Measurements from ENCODE around the gene PPP2R2D.
"Not testable (repeated sequence)": the region's sequence is repeated elsewhere in the genome, so short reads cannot be mapped to it uniquely, and the experiment has no call there.

The PPP2R2D gene

GRCh38 chr10:131946321-131946751, 45.5 kb downstream of the PPP2R2D start:
- ChIA-PET POLR2A (interaction anchor here (1.4 kb wide), 1 partner anchor 16 kb away, joined by 3 read pairs; no protein-coding TSS in a partner anchor), CTCF (interaction anchor here (0.6 to 1.5 kb wide), 3 partner anchors 12 to 77 kb away, joined by 3 to 5 read pairs (median 3); no protein-coding TSS in a partner anchor)
- peak; percentile 47 for DNase-seq (ENCODE audit: low read depth, low spot score)
- H3K4me3 ChIP-seq (ENCODE audit: low read depth, low read length), result 0 out of 2 replicates have a peak overlapping the region, but pooled peaks have one; percentile 15
- TF ChIP-seq, protein P1, sequence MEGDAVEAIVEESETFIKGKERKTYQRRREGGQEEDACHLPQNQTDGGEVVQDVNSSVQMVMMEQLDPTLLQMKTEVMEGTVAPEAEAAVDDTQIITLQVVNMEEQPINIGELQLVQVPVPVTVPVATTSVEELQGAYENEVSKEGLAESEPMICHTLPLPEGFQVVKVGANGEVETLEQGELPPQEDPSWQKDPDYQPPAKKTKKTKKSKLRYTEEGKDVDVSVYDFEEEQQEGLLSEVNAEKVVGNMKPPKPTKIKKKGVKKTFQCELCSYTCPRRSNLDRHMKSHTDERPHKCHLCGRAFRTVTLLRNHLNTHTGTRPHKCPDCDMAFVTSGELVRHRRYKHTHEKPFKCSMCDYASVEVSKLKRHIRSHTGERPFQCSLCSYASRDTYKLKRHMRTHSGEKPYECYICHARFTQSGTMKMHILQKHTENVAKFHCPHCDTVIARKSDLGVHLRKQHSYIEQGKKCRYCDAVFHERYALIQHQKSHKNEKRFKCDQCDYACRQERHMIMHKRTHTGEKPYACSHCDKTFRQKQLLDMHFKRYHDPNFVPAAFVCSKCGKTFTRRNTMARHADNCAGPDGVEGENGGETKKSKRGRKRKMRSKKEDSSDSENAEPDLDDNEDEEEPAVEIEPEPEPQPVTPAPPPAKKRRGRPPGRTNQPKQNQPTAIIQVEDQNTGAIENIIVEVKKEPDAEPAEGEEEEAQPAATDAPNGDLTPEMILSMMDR (IDR thresholded peaks at IDR 0.05; ENCODE audit: insufficient read depth, low read length, missing control alignments), result no peak

- no peak overlapping the region for H3K4me3 ChIP-seq (ENCODE audit: low read depth, low read length)
- ChIA-PET POLR2A (interaction anchor here (1.4 kb wide), 1 partner anchor 15 kb away, joined by 3 read pairs; no protein-coding TSS in a partner anchor), CTCF (interaction anchor here (0.9 to 2.5 kb wide), 2 partner anchors 26 to 76 kb away, joined by 3 to 9 read pairs; no protein-coding TSS in a partner anchor)
- TF ChIP-seq, protein P1 (IDR thresholded peaks at IDR 0.05; ENCODE audit: insufficient read depth, low read length, missing control alignments), result no peak
- DNase-seq (ENCODE audit: low read depth, low spot score), result no peak
These were observed 46.1 kb downstream of the PPP2R2D start for GRCh38 chr10:131946880-131947279.

GRCh38 chr10:131947631-131948347, 47.0 kb downstream of the PPP2R2D start:
- TF ChIP-seq, protein P1 (IDR thresholded peaks at IDR 0.05; ENCODE audit: insufficient read depth, low read length, missing control alignments), result no peak
- CTCF ChIA-PET, result interaction anchor here (0.7 to 2.5 kb wide), 3 partner anchors 32 to 75 kb away, joined by 3 to 9 read pairs (median 5); no protein-coding TSS in a partner anchor
- DNase-seq (ENCODE audit: low read depth, low spot score), result peak; percentile 36
- no peak overlapping the region for H3K4me3 ChIP-seq (ENCODE audit: low read depth, low read length)
- POLR2A ChIA-PET, result interaction anchor here (1.0 to 1.7 kb wide), 2 partner anchors 25 to 33 kb away, joined by 5 to 9 read pairs; partner anchors contain the start of gene BNIP3

DNA sequence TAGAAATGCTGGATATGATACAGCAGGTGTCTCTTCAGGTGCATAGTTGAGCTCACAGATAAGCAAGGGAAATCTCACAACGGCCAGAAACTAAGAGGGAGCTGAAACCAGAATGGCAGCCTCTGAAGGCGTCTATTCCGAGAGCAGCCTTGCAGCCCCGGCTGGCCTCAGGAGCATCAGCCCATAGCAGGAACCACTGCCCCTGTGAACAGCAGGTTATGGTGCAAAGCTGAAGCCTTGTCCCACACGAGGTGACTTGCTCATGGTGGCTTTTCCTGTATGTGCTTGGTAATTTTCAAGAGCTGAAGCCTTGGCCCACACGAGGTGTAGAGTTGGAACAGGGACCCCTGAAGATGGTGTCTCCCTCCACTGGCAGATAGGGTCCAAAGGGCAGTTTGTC, 47.7 kb downstream of the PPP2R2D start:
- CTCF ChIA-PET, result interaction anchor here (0.7 to 2.5 kb wide), 3 partner anchors 31 to 74 kb away, joined by 3 to 9 read pairs (median 5); no protein-coding TSS in a partner anchor
- TF ChIP-seq, protein P1 (IDR thresholded peaks at IDR 0.05; ENCODE audit: insufficient read depth, low read length, missing control alignments), result no peak
- POLR2A ChIA-PET, result interaction anchor here (0.6 to 1.7 kb wide), 3 partner anchors 9 to 33 kb away, joined by 3 to 9 read pairs (median 5); partner anchors contain the start of gene BNIP3

GRCh38 chr10:131949041-131949862, 48.4 kb downstream of the PPP2R2D start:
- H3K4me3 ChIP-seq (ENCODE audit: low read depth, low read length), result no peak overlapping the region
- TF ChIP-seq, protein P1 (IDR thresholded peaks at IDR 0.05; ENCODE audit: insufficient read depth, low read length, missing control alignments), result no peak
- no peak for DNase-seq (ENCODE audit: low read depth, low spot score)
- ChIA-PET CTCF (interaction anchor here (2.0 to 2.5 kb wide), 2 partner anchors 64 to 74 kb away, joined by 5 to 9 read pairs; no protein-coding TSS in a partner anchor), POLR2A (interaction anchor here (0.6 to 1.0 kb wide), 2 partner anchors 9 to 24 kb away, joined by 3 to 5 read pairs; no protein-coding TSS in a partner anchor)

More for the DNA sequence above, 47.7 kb downstream of the PPP2R2D start:
- H3K4me3 ChIP-seq (ENCODE audit: low read depth, low read length), result no peak overlapping the region
- DNase-seq (ENCODE audit: low read depth, low spot score), result no peak

DNA sequence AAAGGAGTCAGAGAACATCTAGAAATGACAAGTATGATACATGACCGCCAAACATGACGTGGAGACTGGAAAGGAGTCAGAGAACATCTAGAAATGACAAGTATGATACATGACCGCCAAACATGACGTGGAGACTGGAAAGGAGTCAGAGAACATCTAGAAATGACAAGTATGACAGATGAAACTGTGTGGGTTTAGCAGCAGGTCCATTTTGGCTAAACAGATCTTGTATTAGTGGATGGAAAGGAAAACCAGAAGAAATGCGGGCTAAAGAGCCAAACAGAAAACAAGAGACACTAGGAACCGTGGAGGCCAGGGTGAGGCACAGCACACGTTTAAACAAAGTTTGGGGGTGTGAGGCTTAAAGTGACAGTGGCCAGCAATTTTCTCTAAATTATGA, 49.1 kb downstream of the PPP2R2D start:
- POLR2A ChIA-PET; DNase-seq (ENCODE audit: low read depth, low spot score); H3K4me3 ChIP-seq (ENCODE audit: low read depth, low read length): not testable (repeated sequence)
- CTCF ChIA-PET, result interaction anchor here (1.4 kb wide), 1 partner anchor 1760 kb away, joined by 3 read pairs; no protein-coding TSS in a partner anchor
